ENCODE data around the gene TSEN54.
"Not testable (repeated sequence)": the region's sequence is repeated elsewhere in the genome, so short reads cannot be mapped to it uniquely, and the experiment has no call there.

TSEN54 gene

DNA sequence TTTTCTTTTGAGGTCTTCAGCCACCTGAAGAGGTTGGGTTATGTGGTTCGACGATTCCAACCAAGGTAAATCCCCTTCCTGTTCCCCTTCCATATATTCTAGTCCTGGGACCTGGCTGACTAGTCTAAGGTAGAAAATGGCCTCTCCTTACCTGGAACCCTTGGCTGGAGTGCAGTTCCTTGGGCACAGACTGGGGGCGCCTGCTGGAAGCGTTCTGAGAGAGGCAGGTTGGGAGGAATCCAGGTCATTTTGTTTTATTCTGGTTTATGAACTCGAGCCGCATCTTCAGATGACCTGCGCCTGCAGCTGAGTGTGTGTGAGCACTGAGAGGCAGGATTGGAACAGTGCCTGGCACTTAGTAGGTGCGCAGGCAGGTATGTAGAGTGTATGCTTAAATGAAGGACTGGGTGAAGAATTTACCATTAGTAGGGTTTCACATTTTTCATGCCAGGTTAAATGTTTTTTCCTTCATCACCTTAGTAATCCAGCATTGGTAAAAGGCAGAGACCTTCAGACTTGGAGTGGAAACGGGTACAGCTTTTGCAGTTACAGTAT, 2.7 kb downstream of the TSEN54 start:
- Histone ChIP-seq H3K4me2 (ENCODE audit: low read depth, low read length, poor library complexity, severe bottlenecking) (no peak overlapping the region), H3K79me2 (ENCODE audit: insufficient read depth, low read length) (no peaks in the 10 kb centered on the region; the same call in 1 of the 2 replicates), H3K27me3 (ENCODE audit: low read length) (no peaks in the 10 kb centered on the region), H3K36me3 (ENCODE audit: low read length) (no peaks in the 10 kb centered on the region), H2AFZ (ENCODE audit: low read depth, low read length, severe bottlenecking) (no peak overlapping the region), H4K20me1 (ENCODE audit: low read depth, low read length) (no peaks in the 10 kb centered on the region), H3K27ac (ENCODE audit: low read depth, low read length) (no peak overlapping the region), H3K9me3 (ENCODE audit: insufficient read depth, low read length) (no peaks in the 10 kb centered on the region), H3F3A (ENCODE audit: insufficient read depth) (0 out of 2 replicates have a peak, but pooled peaks cover 10% of the 10 kb centered on the region), H3K9me2 (replicated peaks; ENCODE audit: insufficient read depth, low read length) (no peaks in the 10 kb centered on the region), H3K9ac (ENCODE audit: low read length) (no peak overlapping the region), H3K4me3 (ENCODE audit: insufficient read depth, low read length, poor library complexity, severe bottlenecking) (no peak overlapping the region)
- no peak for TF ChIP-seq EZH2phosphoT487 (conservative IDR thresholded peaks at IDR 0.05; ENCODE audit: low read length)
- TF ChIP-seq, protein P1, sequence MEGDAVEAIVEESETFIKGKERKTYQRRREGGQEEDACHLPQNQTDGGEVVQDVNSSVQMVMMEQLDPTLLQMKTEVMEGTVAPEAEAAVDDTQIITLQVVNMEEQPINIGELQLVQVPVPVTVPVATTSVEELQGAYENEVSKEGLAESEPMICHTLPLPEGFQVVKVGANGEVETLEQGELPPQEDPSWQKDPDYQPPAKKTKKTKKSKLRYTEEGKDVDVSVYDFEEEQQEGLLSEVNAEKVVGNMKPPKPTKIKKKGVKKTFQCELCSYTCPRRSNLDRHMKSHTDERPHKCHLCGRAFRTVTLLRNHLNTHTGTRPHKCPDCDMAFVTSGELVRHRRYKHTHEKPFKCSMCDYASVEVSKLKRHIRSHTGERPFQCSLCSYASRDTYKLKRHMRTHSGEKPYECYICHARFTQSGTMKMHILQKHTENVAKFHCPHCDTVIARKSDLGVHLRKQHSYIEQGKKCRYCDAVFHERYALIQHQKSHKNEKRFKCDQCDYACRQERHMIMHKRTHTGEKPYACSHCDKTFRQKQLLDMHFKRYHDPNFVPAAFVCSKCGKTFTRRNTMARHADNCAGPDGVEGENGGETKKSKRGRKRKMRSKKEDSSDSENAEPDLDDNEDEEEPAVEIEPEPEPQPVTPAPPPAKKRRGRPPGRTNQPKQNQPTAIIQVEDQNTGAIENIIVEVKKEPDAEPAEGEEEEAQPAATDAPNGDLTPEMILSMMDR (IDR thresholded peaks at IDR 0.05; ENCODE audit: insufficient read depth, low read length, poor library complexity, severe bottlenecking): no peak

DNA sequence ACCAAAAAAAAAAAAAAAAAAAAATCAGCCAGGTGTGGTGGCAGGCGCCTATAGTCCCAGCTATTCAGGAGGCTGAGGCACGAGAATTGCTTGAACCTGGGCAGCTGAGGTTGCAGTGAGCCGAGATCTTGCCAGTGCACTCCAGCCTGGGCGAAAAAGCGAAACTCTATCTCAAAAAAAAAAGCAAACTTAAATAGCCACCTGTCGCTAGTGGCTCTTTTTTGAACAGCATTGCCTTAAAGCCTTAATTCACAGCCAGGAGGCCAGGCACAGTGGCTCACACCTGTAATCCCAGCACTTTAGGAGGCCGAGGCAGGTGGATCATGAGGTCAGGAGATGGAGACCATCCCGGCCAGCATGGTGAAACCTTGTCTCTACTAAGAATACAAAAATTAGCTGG, 4.1 kb downstream of the TSEN54 start:
- H3K9me3 ChIP-seq (ENCODE audit: insufficient read depth, low read length); H3K9ac ChIP-seq (ENCODE audit: low read length); H3K9me2 ChIP-seq (replicated peaks; ENCODE audit: insufficient read depth, low read length); H3K36me3 ChIP-seq (ENCODE audit: low read length); H3K27ac ChIP-seq (ENCODE audit: low read depth, low read length); H3K27me3 ChIP-seq (ENCODE audit: low read length); H4K20me1 ChIP-seq (ENCODE audit: low read depth, low read length); H3K4me2 ChIP-seq (ENCODE audit: low read depth, low read length, poor library complexity, severe bottlenecking); H3K4me3 ChIP-seq (ENCODE audit: insufficient read depth, low read length, poor library complexity, severe bottlenecking); H3K79me2 ChIP-seq (ENCODE audit: insufficient read depth, low read length); H2AFZ ChIP-seq (ENCODE audit: low read depth, low read length, severe bottlenecking): not testable (repeated sequence)
- H3F3A ChIP-seq (ENCODE audit: insufficient read depth): peaks cover 16% of the 10 kb centered on the region; the same call in 1 of the 2 replicates

GRCh38 chr17:75521290-75521689, 5.0 kb downstream of the TSEN54 start:
- no peaks in the 10 kb centered on the region for H3K9me2 ChIP-seq (replicated peaks; ENCODE audit: insufficient read depth, low read length)
- no peaks in the 10 kb centered on the region for H3K27me3 ChIP-seq (ENCODE audit: low read length)
- TF ChIP-seq, protein P1 (IDR thresholded peaks at IDR 0.05; ENCODE audit: insufficient read depth, low read length, poor library complexity, severe bottlenecking): no peak
- TF ChIP-seq EZH2phosphoT487 (conservative IDR thresholded peaks at IDR 0.05; ENCODE audit: low read length): no peak
- H2AFZ ChIP-seq (ENCODE audit: low read depth, low read length, severe bottlenecking): no peak overlapping the region
- no peak overlapping the region for H3K9ac ChIP-seq (ENCODE audit: low read length)
- no peaks in the 10 kb centered on the region; the same call in 1 of the 2 replicates for H3K79me2 ChIP-seq (ENCODE audit: insufficient read depth, low read length)
- H4K20me1 ChIP-seq (ENCODE audit: low read depth, low read length): no peaks in the 10 kb centered on the region
- H3K4me3 ChIP-seq (ENCODE audit: insufficient read depth, low read length, poor library complexity, severe bottlenecking): no peak overlapping the region
- H3K4me2 ChIP-seq (ENCODE audit: low read depth, low read length, poor library complexity, severe bottlenecking): no peak overlapping the region
- no peaks in the 10 kb centered on the region for H3K36me3 ChIP-seq (ENCODE audit: low read length)
- peaks cover 16% of the 10 kb centered on the region; the same call in 1 of the 2 replicates for H3F3A ChIP-seq (ENCODE audit: insufficient read depth)
- no peaks in the 10 kb centered on the region for H3K9me3 ChIP-seq (ENCODE audit: insufficient read depth, low read length)
- no peak overlapping the region for H3K27ac ChIP-seq (ENCODE audit: low read depth, low read length)

- TF ChIP-seq EZH2phosphoT487 (conservative IDR thresholded peaks at IDR 0.05; ENCODE audit: low read length): no peak
- TF ChIP-seq, protein P1 (IDR thresholded peaks at IDR 0.05; ENCODE audit: insufficient read depth, low read length, poor library complexity, severe bottlenecking): no peak
- H3K36me3 ChIP-seq (ENCODE audit: low read length): no peaks in the 10 kb centered on the region
- no peaks in the 10 kb centered on the region for H4K20me1 ChIP-seq (ENCODE audit: low read depth, low read length)
- no peak overlapping the region for H3K9ac ChIP-seq (ENCODE audit: low read length)
- H3K4me3 ChIP-seq (ENCODE audit: insufficient read depth, low read length, poor library complexity, severe bottlenecking): no peak overlapping the region
- no peaks in the 10 kb centered on the region for H3K27me3 ChIP-seq (ENCODE audit: low read length)
- no peak overlapping the region for H3K4me2 ChIP-seq (ENCODE audit: low read depth, low read length, poor library complexity, severe bottlenecking)
- H3K27ac ChIP-seq (ENCODE audit: low read depth, low read length): no peak overlapping the region
- H3K79me2 ChIP-seq (ENCODE audit: insufficient read depth, low read length): no peaks in the 10 kb centered on the region; the same call in 1 of the 2 replicates
- peaks cover 16% of the 10 kb centered on the region; the same call in 1 of the 2 replicates for H3F3A ChIP-seq (ENCODE audit: insufficient read depth)
- no peak overlapping the region for H2AFZ ChIP-seq (ENCODE audit: low read depth, low read length, severe bottlenecking)
- H3K9me2 ChIP-seq (replicated peaks; ENCODE audit: insufficient read depth, low read length): no peaks in the 10 kb centered on the region
- H3K9me3 ChIP-seq (ENCODE audit: insufficient read depth, low read length): no peaks in the 10 kb centered on the region
These were observed 5.8 kb downstream of the TSEN54 start for GRCh38 chr17:75521951-75522727.
